HG03064 (cell line): ENCODE measurements around the gene C4BPA.

Experiments
- ATAC-seq: cut with Tn5 transposase; IDR thresholded peaks from one replicate; pipeline ENCODE4 v1.9.1; 2021; ENCODE audit warnings: low read depth; ENCODE audit not compliant: unreplicated experiment

C4BPA gene

DNA sequence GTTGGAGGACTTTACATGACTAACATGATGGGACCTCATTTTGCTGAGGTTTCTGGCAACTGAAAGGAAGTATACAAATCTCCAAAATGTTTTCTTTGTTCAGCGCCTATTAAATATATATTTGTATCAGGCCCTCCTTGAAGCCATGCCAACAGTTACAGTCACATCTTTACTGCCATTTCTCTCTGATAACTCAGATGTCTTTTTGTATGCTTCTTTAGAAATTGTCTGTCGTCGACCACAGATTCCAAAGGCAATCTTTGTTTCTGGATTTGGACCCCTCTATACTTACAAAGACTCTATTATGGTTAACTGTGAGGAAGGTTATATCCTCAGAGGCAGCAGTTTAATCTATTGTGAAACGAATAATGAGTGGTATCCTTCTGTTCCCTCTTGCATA, 69.4 kb downstream of the C4BPA start:
- no peak for ATAC-seq

DNA sequence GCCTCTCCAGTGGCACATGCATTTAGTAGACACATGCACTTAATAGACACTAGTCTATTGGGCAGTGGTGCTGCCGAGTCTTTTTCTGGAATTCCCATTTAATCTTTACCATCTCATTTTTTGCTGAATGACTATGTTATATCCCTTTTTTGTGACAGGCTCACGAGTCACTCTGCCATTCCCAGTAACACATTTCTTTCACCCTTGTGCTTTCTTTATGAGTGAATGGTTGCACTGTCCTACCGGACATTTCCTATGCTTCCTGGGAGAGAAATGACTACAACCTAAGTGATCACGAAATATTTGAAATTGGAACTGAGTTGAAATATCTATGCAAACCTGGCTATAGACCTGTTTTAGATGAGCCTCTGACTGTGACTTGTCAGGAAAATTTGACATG, 70.9 kb downstream of the C4BPA start:
- no peak for ATAC-seq

DNA sequence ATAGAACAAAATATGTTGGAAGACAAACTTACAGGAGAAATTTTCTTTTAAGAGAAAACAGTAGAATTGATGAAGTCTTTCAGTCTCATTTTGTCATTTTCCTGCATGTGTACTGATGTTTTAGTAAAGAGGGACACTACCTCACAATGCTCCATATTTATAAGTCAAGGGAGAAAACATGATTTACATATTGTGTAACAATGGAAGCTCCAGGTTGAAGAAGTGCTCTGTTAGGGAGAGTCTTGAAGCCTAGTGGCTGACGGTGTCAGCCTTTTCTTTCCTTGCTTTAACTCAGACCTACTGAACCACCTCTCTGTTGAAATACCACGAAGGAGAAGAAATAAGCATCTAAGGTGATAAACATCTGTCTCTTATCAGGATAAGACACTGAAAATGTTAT, 75.0 kb downstream of the C4BPA start:
- ATAC-seq: no peak

DNA sequence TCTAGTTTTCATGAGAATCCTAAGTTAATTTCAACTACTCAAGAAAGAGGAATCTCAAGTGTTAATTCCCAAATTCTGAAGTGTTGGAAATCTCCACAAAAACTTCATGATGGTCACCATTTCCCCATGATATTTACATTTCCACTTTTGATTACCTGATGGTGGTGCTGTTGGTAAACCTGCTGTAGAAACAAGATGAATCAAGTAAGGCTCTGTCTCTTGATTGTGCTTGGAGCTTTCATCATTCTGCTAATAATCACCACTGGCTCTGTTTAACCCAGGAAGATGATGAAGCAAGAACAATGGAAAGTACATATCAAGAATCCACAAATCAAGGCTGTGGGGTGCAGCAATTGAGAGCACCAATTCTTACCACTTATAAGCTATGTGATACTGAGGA, 77.8 kb downstream of the C4BPA start:
- no peak for ATAC-seq

DNA sequence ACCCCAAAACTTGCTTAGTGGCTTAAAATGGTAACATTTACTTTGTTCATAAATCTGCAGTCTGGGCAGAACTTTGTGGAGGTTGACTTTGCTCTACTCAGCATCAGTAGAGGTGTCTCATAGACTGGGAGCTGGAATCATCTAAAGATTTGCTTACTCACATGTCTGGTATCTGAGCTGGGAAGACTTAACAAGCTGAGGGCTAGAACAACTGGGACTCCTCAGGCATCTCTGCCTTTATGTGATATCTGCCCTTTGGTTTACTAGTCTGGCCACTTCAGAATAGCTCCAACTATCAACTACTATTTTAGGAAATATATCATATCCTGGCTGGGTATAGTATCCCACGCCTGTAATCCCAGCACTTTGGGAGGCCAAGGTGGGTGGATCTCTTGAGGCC, 82.5 kb downstream of the C4BPA start:
- ATAC-seq: no peak

DNA sequence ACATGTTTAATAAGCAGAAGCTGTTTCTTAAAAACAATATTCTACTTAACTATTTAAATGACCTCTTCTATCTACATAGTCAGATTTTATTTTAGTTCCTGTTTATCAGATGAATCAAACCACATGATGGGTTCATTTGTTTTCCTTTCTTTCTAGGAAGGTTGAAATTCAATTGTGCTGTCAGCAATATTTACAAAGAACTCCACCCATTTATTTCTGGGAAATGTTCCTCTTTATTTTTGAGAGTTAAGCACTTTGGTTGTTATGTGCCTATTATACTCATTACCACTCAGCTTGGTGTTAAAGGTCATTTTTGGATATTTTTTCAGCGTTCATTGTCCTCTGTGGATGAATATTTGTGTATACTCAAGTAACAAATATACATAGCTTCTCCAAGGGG, 84.9 kb downstream of the C4BPA start:
- ATAC-seq: no peak

DNA sequence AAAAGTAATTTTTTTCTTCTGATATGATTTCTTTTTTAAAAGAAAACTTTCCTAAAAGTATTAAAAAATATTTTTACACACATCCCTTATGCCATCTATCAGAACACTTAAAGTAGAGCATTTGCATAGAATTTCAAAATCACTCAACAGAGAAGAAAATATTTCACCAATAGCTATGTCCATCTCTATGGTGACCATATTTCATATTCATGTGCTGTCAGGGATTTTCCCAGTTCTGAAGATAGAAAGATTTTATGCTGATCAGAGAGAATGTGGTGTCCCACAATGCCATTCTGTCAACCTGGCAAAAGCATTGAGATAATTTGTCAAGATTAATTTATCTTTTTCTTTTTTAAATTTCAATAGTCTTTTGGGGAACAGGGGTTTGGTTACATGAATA, 87.0 kb downstream of the C4BPA start:
- no peak for ATAC-seq

DNA sequence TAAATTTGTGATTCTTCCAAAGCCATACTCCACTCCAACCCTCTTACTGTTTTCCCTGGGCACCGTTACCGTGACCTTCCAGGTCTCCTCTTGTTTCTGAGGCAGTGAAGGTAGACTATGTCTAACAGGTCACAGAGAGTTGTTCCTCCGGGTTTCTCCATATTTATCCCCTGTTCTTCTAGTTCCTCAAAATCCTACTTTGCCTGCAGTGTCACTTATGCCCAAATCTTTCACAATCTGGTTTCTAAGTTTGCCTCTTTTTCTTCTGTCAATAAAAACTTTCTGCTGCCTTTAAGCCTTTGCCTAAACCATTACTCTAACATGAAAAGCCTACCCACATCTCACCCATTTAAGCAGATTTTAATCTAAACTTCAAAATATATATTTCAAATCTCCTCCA, 87.7 kb downstream of the C4BPA start:
- ATAC-seq: no peak

GRCh38 chr1:207194197-207194596, 90.2 kb downstream of the C4BPA start:
- no peak for ATAC-seq
